K562 (cell line): ENCODE measurements around the gene ABHD12. TPM values are rescaled to one million over a fixed set of nuclear protein-coding genes. Genes with fewer than 3 reads are reported as not detected.

ENCODE experiments used
- CBX5 ChIP-seq: IDR thresholded peaks from 2 replicates; pipeline ENCODE4 v1.6.1; 2014; ENCODE audit warnings: low read depth, borderline replicate concordance
- IRF9 ChIP-seq: fragments of 450-650 bp; IDR thresholded peaks from 2 replicates; pipeline ENCODE4 v1.6.1; 2016; ENCODE audit warnings: missing biosample characterization, missing genetic modification characterization
- NCOA4 ChIP-seq: fragments of 450-650 bp; IDR thresholded peaks from 2 replicates; pipeline ENCODE4 v1.6.1; 2018; ENCODE audit warnings: mild to moderate bottlenecking; ENCODE audit not compliant: partially characterized antibody
- NKRF ChIP-seq: fragments of 450-650 bp; IDR thresholded peaks from 2 replicates; pipeline ENCODE4 v1.6.1; 2016; ENCODE audit warnings: borderline replicate concordance
- NR2C2 ChIP-seq, 2 experiments: fragments of 200-800 bp in 1 of 2; sonication (Bioruptor generic) in 1 of 2; sonication (generic) in 1 of 2; formaldehyde crosslinking in 1 of 2; IDR thresholded peaks; 2 replicates each; pipeline versions ENCODE4 v1.6.1 to v1.8.0; 2016 to 2022; ENCODE audit warnings: mild to moderate bottlenecking in 1 of 2, missing compliant biosample characterization in 1 of 2, missing genetic modification characterization in 1 of 2, missing genetic modification reagents in 1 of 2
- RBM39 ChIP-seq: fragments of 200-400 bp; formaldehyde crosslinking; optimal IDR thresholded peaks from 2 replicates; pipeline ENCODE3; 2018; ENCODE audit warnings: low read depth, low read length
- ZNF407 ChIP-seq: fragments of 450-650 bp; IDR thresholded peaks from 2 replicates; pipeline ENCODE4 v1.6.1; 2016; ENCODE audit warnings: low read depth
- ZNF76 ChIP-seq: fragments of 250-450 bp; sonication (Bioruptor Pico); IDR thresholded peaks from 2 replicates; pipeline ENCODE4 v1.4.0; 2020; ENCODE audit warnings: mild to moderate bottlenecking, moderate library complexity, borderline replicate concordance
- polyA plus RNA-seq, 8 experiments: library from polyadenylated mRNA; depleted of rRNA in 4 of 8; stranded (reverse) in 5 of 8; unstranded in 3 of 8; fragments of >200 nt; fragmentation: Nextera tagmentation in 2 of 8; fragmentation: Illumina TruSeq in 1 of 8; extraction: Ambion mirVana in 2 of 8; extraction: Trizol in 1 of 8; gene quantifications; 2 replicates each; pipeline versions ENCODE4 v1.2.1 to v1.2.3, GENCODE V29; 2011 to 2014; ENCODE audit warnings: inconsistent platforms in 1 of 8, missing spikeins in 1 of 8
- total RNA-seq, 7 experiments: library from RNA; depleted of rRNA in 6 of 7; stranded (reverse); fragments of >200 nt in 6 of 7; fragmentation: Illumina TruSeq in 2 of 7; extraction: Trizol in 2 of 7; gene quantifications; 2 replicates each; pipeline versions ENCODE4 v1.2.1 to v1.2.3, GENCODE V29; 2011 to 2021; ENCODE audit warnings: low replicate concordance in 1 of 7

ABHD12 gene
- total and polyA plus RNA-seq, 9 of the 15 experiments (the other 6 are each of a cell fraction or from before 2014, with no cell fraction given): 0.65 to 15.6 (median 9.1) TPM

- TF ChIP-seq ZNF407: no peak
- no peak for TF ChIP-seq RBM39
- no peak for TF ChIP-seq ZNF76 (CRISPR knock-in tag)
- no peak for TF ChIP-seq CBX5
- no peak for TF ChIP-seq NKRF
- TF ChIP-seq NCOA4: no peak
- TF ChIP-seq NR2C2 (CRISPR knock-in tag; IDR thresholded peaks at IDR 0.05): no peak
- TF ChIP-seq NR2C2 (tag; IDR thresholded peaks at IDR 0.05): no peak
- TF ChIP-seq IRF9 (tag): no peak
Measured at GRCh38 chr20:25421102-25421501, 30.5 kb upstream of the ABHD12 start (continued).
